Ascending aorta (tissue), 2 donors: ENCODE measurements around the gene MSL1. TPM values are rescaled to one million over a fixed set of nuclear protein-coding genes. Genes with fewer than 3 reads are reported as not detected.

Experiments
- DNase-seq, 2 donors: peaks; one replicate each; pipeline ENCODE4 v3.0.0-alpha.2; 2019; ENCODE audit warnings: low spot score in 2 of 2
- H3K27ac ChIP-seq, 2 donors: fragments of 200-600 bp; sonication (generic); one replicate each; pipeline ENCODE4 v1.5.1; 2016 to 2017; ENCODE audit warnings: mild to moderate bottlenecking in 1 of 2
- H3K27me3 ChIP-seq: fragments of 200-600 bp; sonication (generic); one replicate; pipeline ENCODE4 v1.5.1; 2017
- H3K36me3 ChIP-seq, 2 donors: fragments of 200-600 bp; sonication (generic); one replicate each; pipeline ENCODE4 v1.5.1; 2016
- H3K4me1 ChIP-seq, 2 donors: fragments of 200-600 bp; sonication (generic); one replicate each; pipeline ENCODE4 v1.5.1; 2016 to 2017; ENCODE audit warnings: mild to moderate bottlenecking in 1 of 2
- H3K4me3 ChIP-seq, 2 donors: fragments of 200-600 bp; sonication (generic); one replicate each; pipeline ENCODE4 v1.5.1; 2016 to 2017; ENCODE audit warnings: mild to moderate bottlenecking in 1 of 2
- H3K9me3 ChIP-seq, 2 donors: fragments of 200-600 bp; sonication (generic); one replicate each; pipeline ENCODE4 v1.5.1; 2016
- intact Hi-C: fragments of 100-400 bp; cut with DNase I; formaldehyde crosslinking; loops from one replicate; pipeline ENCODE4 v1.15.1; 2023
- total RNA-seq: library from RNA; depleted of rRNA; stranded (reverse); fragments of >200 nt; gene quantifications from one replicate; pipeline ENCODE4 v1.1.0, GENCODE V29; 2016
- TF ChIP-seq, protein P1 (sequence below), 3 experiments: fragments of 200-600 bp in 2 of 3; fragments of 450-650 bp in 1 of 3; sonication (generic) in 2 of 3; IDR thresholded peaks; one replicate each; pipeline ENCODE4 v1.5.1; 2016 to 2019; ENCODE audit warnings: antibody characterized with exemption in 3 of 3, mild to moderate bottlenecking in 1 of 3, moderate library complexity in 1 of 3

The MSL1 gene
- total RNA-seq, 1 donor from 2014 or later, result 82.5 TPM

DNA sequence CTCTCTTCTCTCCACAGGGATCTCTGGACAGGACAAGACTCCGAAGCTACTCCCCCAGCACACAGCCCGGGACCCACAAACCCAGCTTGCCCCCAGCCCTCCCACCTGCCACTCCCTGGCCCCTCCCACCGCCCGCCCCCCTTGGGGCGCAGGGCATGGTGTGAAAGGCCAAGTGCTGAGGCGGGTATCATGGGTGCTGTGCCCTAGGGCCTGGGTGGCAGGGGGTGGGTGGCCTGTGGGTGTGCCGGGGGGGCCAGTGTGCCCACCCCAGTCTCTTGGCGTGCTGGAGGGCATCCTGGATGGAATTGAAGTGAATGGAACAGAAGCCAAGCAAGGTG, 47.6 kb upstream of the MSL1 start:
- DNase-seq, result no peak
- TF ChIP-seq, protein P1, sequence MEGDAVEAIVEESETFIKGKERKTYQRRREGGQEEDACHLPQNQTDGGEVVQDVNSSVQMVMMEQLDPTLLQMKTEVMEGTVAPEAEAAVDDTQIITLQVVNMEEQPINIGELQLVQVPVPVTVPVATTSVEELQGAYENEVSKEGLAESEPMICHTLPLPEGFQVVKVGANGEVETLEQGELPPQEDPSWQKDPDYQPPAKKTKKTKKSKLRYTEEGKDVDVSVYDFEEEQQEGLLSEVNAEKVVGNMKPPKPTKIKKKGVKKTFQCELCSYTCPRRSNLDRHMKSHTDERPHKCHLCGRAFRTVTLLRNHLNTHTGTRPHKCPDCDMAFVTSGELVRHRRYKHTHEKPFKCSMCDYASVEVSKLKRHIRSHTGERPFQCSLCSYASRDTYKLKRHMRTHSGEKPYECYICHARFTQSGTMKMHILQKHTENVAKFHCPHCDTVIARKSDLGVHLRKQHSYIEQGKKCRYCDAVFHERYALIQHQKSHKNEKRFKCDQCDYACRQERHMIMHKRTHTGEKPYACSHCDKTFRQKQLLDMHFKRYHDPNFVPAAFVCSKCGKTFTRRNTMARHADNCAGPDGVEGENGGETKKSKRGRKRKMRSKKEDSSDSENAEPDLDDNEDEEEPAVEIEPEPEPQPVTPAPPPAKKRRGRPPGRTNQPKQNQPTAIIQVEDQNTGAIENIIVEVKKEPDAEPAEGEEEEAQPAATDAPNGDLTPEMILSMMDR (IDR thresholded peaks at IDR 0.05), result no peak
- Histone ChIP-seq H3K4me1 (peaks cover 56 to 81% of the 10 kb centered on the region in 2 donors), H3K27me3 (no peaks in the 10 kb centered on the region), H3K4me3 (no peak overlapping the region), H3K36me3 (peaks cover 24 to 27% of the 10 kb centered on the region in 2 donors), H3K9me3 (no peaks in the 10 kb centered on the region), H3K27ac (peak overlapping the region; percentile 91)
- intact Hi-C loops, result loop anchor here (2.0 kb wide), 1 partner anchor 37 kb away; no protein-coding TSS in a partner anchor

DNA sequence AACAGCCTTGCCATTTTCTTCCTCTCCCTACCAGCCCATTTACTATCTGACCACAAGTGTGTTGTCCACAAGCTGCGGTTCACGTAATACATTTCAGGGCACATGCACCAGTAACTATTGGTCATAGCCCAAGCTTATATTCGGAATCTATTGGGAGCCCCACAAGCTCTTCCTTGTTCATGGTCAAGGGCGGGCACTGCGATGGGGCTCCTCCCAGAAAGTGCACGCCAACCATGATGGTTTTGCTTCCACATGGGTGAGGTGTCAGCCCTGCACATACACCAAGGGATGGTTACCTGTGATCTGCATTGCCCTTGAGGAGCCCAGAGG, 46.9 kb upstream of the MSL1 start:
- DNase-seq, result no peak
- Histone ChIP-seq H3K4me1 (peaks cover 50 to 74% of the 10 kb centered on the region in 2 donors), H3K27ac (peak overlapping the region; percentile 91), H3K27me3 (no peaks in the 10 kb centered on the region), H3K9me3 (no peaks in the 10 kb centered on the region), H3K4me3 (peak overlapping the region; percentile 18 to 54), H3K36me3 (peaks cover 29 to 34% of the 10 kb centered on the region in 2 donors)
- TF ChIP-seq, protein P1 (IDR thresholded peaks at IDR 0.05), result no peak
- intact Hi-C loops, result loop anchor here (1.0 to 2.0 kb wide), 2 partner anchors 12 to 36 kb away; no protein-coding TSS in a partner anchor

DNA sequence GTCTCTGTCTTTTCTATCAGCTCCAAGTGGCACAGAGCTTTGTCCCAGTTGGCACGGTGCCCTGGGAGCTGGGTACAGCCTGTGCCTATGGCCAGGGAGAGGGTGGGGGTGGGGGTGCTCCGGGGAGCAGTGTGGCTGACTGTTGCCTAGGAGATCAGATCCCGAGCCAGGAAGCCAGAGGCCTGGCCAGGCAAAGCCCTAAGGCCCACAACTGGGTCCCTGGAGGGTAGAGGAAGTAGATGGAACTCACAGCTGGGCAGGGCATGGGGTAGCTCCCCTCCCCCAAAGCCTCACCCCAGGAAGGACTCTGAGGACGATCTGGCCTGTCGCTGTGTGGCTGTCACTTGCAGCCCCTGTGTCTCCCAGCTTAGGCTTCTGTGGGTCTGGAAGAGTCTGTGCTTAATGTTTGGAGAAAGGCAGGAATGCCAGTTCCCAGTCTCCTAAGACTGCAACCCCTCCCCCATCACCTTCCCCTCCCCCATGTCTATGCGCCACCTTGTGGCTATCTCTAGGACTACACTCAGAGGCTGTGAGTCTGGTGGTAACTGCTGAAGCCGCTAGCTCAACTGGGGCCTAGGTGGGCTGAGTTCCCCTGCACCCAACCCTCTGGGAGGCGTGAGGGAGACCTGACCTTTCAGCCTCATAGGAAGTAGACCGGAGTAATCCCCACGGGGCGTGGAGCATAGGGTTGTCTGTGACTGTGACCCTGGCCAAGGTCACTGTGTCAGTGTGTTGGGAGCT, 46.4 kb upstream of the MSL1 start:
- DNase-seq, result peak; percentile 73 to 94
- no peaks in the 10 kb centered on the region for H3K9me3 ChIP-seq
- H3K36me3 ChIP-seq, result peaks cover 29 to 37% of the 10 kb centered on the region in 2 donors
- peaks cover 45 to 69% of the 10 kb centered on the region in 2 donors for H3K4me1 ChIP-seq
- intact Hi-C loops, result loop anchor here (1.0 to 2.0 kb wide), 2 partner anchors 12 to 35 kb away; no protein-coding TSS in a partner anchor
- peak overlapping the region; percentile 91 for H3K27ac ChIP-seq
- peak overlapping the region; percentile 23 to 54 for H3K4me3 ChIP-seq
- TF ChIP-seq, protein P1 (IDR thresholded peaks at IDR 0.05), result peak; percentile 81 to 95 (median 94)
- H3K27me3 ChIP-seq, result no peaks in the 10 kb centered on the region

DNA sequence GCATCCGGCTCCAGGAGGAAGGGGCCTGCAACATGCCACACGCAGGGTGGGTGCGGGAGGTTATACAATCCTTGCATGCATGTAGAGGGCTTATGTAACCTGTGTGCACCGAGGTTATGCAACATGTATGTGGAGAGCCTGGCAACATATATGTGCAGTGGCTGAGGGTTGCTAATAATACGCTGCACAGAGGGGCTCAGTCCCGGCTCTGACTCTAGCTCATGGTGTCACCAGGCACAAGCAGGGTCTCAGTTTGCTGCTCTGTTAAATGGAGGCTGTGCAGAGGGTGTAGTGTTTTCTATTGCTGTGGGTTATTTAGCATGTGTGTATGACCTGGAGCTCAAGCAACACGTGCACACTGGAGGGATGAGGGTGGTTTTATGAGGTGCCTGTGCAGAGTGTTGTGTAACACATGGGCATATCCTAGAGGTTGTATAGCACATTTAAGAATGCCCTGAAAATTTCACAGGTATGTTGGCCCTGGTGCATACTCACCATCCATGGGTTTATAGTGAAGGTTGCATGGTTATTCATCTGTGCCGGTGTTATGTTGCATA, 45.8 kb upstream of the MSL1 start:
- TF ChIP-seq, protein P1 (IDR thresholded peaks at IDR 0.05), result no peak
- no peaks in the 10 kb centered on the region for H3K9me3 ChIP-seq
- H3K4me1 ChIP-seq, result peaks cover 40 to 62% of the 10 kb centered on the region in 2 donors
- DNase-seq, result no peak
- intact Hi-C loops, result loop anchor here (1.0 to 2.0 kb wide), 2 partner anchors 13 to 35 kb away; no protein-coding TSS in a partner anchor
- H3K27me3 ChIP-seq, result no peaks in the 10 kb centered on the region
- peak overlapping the region; percentile 91 for H3K27ac ChIP-seq
- H3K36me3 ChIP-seq, result peaks cover 29 to 37% of the 10 kb centered on the region in 2 donors
- peak overlapping the region; percentile 23 to 54 for H3K4me3 ChIP-seq

DNA sequence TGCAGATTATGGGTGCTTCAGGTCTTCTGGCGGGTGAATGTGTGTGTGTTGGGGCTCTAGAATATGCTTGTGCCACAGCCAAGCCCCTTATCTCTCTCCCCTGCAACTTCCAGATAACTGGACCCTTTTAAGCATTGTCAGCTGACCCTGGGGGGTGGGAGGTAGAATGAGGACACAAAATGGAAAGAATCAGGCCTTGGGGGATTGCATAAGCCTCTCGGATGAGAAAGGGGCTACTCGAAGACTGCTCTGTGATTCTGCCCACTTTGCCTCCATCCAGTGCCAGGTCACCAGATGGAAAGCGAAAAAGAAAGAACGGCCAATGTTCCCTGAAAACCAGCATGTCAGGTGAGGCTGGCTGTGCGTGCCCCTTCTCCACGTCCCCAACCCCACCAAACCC, 45.2 kb upstream of the MSL1 start:
- no peak for DNase-seq
- Histone ChIP-seq H3K9me3 (no peaks in the 10 kb centered on the region), H3K27me3 (no peaks in the 10 kb centered on the region), H3K36me3 (peaks cover 29 to 37% of the 10 kb centered on the region in 2 donors), H3K27ac (peak overlapping the region; percentile 70 to 91), H3K4me3 (peak overlapping the region in 1 of 2 donors; percentile 54), H3K4me1 (peaks cover 34 to 57% of the 10 kb centered on the region in 2 donors)
- TF ChIP-seq, protein P1 (IDR thresholded peaks at IDR 0.05), result no peak
- intact Hi-C loops, result no loop called here
